HL-60 (cell line): Measurements from ENCODE around the gene PIAS4.

Experiments
- GABPA ChIP-seq: IDR thresholded peaks from 2 replicates; pipeline ENCODE4 v1.6.1; 2012; ENCODE audit warnings: low read depth
- POLR2AphosphoS5 ChIP-seq: IDR thresholded peaks from 2 replicates; pipeline ENCODE4 v1.6.1; 2012; ENCODE audit warnings: low read depth
- TF ChIP-seq, protein P1 (sequence below): IDR thresholded peaks from one replicate; pipeline ENCODE4 v1.5.1; 2011; ENCODE audit warnings: low read length, control low read depth, inconsistent platforms; ENCODE audit not compliant: insufficient read depth

DNA sequence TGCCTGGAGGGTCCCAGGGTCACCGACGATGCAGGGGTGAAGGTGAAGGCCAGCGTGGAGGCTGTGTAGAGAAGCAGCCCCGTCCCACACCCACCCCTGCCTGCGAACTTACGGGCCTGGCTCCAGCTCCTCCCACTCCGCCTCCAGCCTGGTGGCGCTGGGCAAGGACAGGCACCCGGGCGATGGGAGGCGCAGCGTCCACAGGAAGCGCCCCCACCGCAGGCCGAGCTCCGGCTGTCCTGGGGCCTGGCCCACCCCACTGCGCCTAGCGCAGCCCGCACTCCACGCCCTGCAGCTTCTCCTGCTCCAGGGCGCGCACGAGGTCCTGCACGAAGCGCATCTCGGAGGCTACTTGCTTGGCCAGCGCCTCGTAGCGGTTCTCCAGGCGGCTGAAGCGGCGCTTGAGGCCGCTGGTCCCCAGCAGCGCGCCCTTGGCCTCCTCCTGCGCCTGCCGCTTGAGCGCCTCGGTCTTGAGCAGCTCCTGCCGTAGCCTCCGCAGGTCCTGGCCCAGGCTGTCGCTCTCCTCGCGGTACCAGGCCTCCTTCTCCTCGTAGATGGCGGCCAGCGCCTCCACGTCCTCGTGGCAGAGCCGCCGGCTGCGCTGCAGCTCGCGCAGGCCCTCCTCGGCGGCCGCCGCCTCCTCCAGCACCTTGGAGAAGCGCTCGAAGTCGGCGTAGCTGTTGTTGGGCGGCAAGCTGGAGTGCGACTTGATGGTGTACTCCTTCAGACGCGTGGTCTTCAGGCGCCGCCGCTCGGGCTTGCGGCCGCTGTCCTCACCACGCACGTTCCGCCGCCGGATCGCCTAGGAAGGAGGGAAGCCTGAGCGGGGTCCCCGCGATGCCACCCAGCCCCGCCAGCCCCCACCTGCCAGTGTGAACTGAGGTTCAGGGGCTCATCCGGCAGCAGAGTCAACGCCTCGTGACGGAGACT is 48.4 kb upstream of the PIAS4 start:
- TF ChIP-seq, protein P1, sequence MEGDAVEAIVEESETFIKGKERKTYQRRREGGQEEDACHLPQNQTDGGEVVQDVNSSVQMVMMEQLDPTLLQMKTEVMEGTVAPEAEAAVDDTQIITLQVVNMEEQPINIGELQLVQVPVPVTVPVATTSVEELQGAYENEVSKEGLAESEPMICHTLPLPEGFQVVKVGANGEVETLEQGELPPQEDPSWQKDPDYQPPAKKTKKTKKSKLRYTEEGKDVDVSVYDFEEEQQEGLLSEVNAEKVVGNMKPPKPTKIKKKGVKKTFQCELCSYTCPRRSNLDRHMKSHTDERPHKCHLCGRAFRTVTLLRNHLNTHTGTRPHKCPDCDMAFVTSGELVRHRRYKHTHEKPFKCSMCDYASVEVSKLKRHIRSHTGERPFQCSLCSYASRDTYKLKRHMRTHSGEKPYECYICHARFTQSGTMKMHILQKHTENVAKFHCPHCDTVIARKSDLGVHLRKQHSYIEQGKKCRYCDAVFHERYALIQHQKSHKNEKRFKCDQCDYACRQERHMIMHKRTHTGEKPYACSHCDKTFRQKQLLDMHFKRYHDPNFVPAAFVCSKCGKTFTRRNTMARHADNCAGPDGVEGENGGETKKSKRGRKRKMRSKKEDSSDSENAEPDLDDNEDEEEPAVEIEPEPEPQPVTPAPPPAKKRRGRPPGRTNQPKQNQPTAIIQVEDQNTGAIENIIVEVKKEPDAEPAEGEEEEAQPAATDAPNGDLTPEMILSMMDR: no peak
- TF ChIP-seq POLR2AphosphoS5 (no peak), GABPA (no peak)
